Measurements from ENCODE around the gene MAK.
A peak's percentile ranks its signal among the peaks of the same experiment; 100 is the strongest.
"Not testable (repeated sequence)": the region's sequence is repeated elsewhere in the genome, so short reads cannot be mapped to it uniquely, and the experiment has no call there.

Gene MAK

GRCh38 chr6:10837995-10838793, at the start of gene MAK:
MAK (minus strand) TSS chr6:10838539; CDS start chr6:10830648, 7,891 bp downstream.
- H3K27ac Mint-ChIP-seq = peak within 1 kb of the TSS; percentile 97
- peaks cover 18% of the 10 kb centered on the region for H3K36me3 Mint-ChIP-seq (ENCODE audit: low read depth)
- peaks cover 21% of the 10 kb centered on the region for H3K4me1 Mint-ChIP-seq
- H3K27me3 Mint-ChIP-seq (ENCODE audit: low read depth, poor library complexity) = peaks cover 37% of the 10 kb centered on the region
- no peak for TF ChIP-seq CTCF (IDR thresholded peaks at IDR 0.05)
- H3K9me3 Mint-ChIP-seq = peaks cover 25% of the 10 kb centered on the region
- DNase-seq = peak; percentile 90
- peak within 1 kb of the TSS; percentile 87 for H3K4me3 Mint-ChIP-seq

GRCh38 chr6:10886691-10887502, 48.6 kb upstream of the MAK start, which contains the start of gene SYCP2L:
SYCP2L (plus strand) TSS chr6:10887052; CDS start chr6:10887127, 75 bp downstream.
- peak within 1 kb of the TSS; percentile 78 for H3K27ac Mint-ChIP-seq
- H3K9me3 Mint-ChIP-seq = peaks cover 27% of the 10 kb centered on the region
- H3K36me3 Mint-ChIP-seq (ENCODE audit: low read depth) = peaks cover 31% of the 10 kb centered on the region
- H3K4me1 Mint-ChIP-seq = peaks cover 5% of the 10 kb centered on the region
- H3K27me3 Mint-ChIP-seq (ENCODE audit: low read depth, poor library complexity) = peaks cover 71% of the 10 kb centered on the region
- TF ChIP-seq CTCF (IDR thresholded peaks at IDR 0.05) = peak; percentile 56
- peak within 1 kb of the TSS; percentile 96 for H3K4me3 Mint-ChIP-seq
- peak; percentile 67 for DNase-seq

GRCh38 chr6:10886365-10886690, 48.0 kb upstream of the MAK start:
- H3K27ac Mint-ChIP-seq, H3K4me1 Mint-ChIP-seq, DNase-seq: not testable (repeated sequence)
- H3K4me3 Mint-ChIP-seq = peak overlapping the region; percentile 96
- peaks cover 77% of the 10 kb centered on the region for H3K27me3 Mint-ChIP-seq (ENCODE audit: low read depth, poor library complexity)
- peaks cover 25% of the 10 kb centered on the region for H3K36me3 Mint-ChIP-seq (ENCODE audit: low read depth)
- H3K9me3 Mint-ChIP-seq = peaks cover 32% of the 10 kb centered on the region

- peaks cover 93% of the 10 kb centered on the region for H3K27me3 Mint-ChIP-seq (ENCODE audit: low read depth, poor library complexity)
- H3K27ac Mint-ChIP-seq = no peak overlapping the region
- peaks cover 16% of the 10 kb centered on the region for H3K9me3 Mint-ChIP-seq
- H3K4me3 Mint-ChIP-seq = no peak overlapping the region
- TF ChIP-seq CTCF (IDR thresholded peaks at IDR 0.05) = no peak
- H3K4me1 Mint-ChIP-seq = peaks cover 5% of the 10 kb centered on the region
- peaks cover 10% of the 10 kb centered on the region for H3K36me3 Mint-ChIP-seq (ENCODE audit: low read depth)
- no peak for DNase-seq
These were observed 46.1 kb upstream of the MAK start for GRCh38 chr6:10884245-10884972.

GRCh38 chr6:10883312-10884244, 45.2 kb upstream of the MAK start:
- Mint-ChIP-seq H3K9me3 (peaks cover 12% of the 10 kb centered on the region), H3K27ac (no peak overlapping the region), H3K27me3 (ENCODE audit: low read depth, poor library complexity) (peaks cover 98% of the 10 kb centered on the region), H3K36me3 (ENCODE audit: low read depth) (peaks cover 4% of the 10 kb centered on the region), H3K4me3 (no peak overlapping the region), H3K4me1 (peaks cover 5% of the 10 kb centered on the region)
- no peak for TF ChIP-seq CTCF (IDR thresholded peaks at IDR 0.05)
- no peak for DNase-seq
